GM21786 (cell line): ENCODE results near the gene STMP1.
"Not testable (repeated sequence)": the region's sequence is repeated elsewhere in the genome, so short reads cannot be mapped to it uniquely, and the experiment has no call there.

ENCODE experiments used
- ATAC-seq: cut with Tn5 transposase; IDR thresholded peaks from one replicate; pipeline ENCODE4 v1.9.1; 2021; ENCODE audit not compliant: unreplicated experiment

The STMP1 gene

DNA sequence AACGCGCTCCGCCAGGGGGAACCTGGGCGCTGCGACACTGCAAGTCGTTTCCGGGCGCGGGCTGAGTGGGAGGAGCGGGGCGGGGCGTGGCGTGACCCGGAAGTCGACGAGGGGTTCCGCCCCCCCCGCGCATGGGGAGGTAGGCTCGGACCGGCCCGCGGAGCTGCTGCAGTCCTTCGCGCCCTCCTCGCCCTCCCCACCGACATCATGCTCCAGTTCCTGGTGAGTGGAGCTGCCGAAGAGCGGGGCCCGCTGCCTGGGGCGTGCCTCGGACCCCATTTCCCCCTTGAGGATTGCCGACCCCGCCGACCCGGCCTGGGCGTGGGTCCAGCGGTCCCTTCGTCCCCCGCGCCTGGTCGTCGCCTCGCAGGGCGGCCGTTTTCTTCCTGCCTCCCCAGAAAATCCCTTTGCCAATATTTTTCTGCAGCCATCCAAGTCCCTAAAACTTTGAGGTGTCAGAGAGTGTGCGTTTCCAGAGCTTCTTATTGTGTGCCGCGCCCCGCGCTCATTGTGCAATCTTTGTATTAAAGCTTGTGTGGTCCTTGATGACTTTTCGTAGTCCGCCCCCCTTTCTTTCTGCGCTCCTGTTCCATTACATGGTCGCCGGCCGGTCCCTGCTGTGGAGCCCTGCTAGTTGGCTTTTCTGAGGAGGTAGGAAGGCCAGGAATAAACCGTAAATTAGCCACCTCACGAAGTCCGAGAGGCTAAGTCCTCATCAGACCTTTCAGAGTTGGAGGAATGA lies at the start of gene STMP1:
STMP1 (plus strand) TSS at position 142 of the 742 bp plus-strand sequence.
- ATAC-seq = peak; percentile 88

DNA sequence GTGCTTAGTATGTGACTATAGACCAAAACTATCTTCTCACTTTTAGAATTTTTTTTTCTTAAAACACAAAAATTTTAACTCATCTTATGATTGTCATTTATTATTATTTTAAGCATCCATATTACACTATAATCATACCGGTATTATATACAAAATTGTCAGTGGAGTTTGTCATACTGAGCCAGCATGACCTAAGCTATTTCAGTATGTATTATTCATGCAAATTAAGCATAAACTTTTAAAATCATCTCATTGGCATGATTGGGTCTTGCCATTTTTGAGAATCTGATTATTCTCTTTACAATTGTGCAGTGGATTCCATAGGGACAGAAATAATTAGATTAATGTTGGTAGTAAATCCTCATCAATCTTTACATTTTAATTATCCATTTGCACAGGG lies 46.2 kb upstream of the STMP1 start:
- ATAC-seq = no peak

DNA sequence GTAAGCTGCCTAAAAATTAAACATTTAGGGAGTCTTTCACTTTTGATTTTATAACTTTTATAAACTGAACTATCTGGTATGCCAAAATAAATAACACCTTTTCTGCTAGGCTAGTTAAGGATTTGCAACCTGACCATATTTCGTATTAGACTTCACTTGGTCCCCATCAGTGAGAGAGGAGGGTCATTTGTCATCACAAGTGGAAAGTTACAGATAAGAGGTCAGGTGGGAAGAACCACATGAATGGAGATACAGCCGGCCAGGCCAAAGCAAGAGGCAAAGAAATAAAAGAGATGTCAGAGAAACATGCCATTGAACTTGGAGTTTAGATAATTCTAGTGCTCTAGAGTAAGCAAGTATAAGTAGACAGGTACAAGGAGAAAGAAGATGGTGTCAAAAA lies 44.5 kb upstream of the STMP1 start:
- ATAC-seq = no peak

DNA sequence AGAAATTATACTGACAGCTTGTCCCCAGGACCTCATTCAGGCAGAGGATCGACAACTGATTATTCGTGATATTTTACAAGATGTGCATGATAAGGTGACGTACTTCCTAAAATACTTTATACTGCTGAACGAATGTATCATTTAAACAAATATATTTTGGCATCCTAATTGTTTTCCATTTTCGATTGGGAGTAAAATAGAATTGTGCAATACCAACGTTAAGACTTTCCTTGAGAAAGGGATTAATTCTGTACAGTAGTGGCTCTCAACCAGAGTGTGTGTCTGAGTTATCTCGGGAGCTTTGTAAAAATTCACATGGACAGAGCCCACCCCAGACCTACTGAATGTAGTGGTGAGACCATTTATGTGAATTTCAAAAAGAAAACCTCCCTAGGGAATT lies 43.8 kb upstream of the STMP1 start:
- ATAC-seq = no peak

DNA sequence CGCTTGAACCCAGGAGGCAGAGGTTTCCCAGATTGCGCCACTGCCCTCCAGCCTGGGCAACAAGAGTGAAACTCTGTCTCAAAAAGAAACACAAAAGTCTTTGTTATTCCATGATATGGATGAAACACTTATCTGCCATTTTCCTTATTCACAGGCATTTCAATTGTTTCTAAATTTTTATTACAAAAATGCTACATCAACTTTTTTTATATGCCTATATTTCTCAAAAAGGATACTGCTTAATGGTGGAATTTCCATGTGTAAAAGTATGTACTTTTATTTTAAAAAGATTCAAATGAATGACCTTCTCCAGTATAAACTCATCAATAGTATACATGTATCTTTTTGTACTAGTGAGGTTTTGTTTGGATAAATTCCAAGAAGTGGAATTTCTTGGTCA lies 41.9 kb upstream of the STMP1 start:
- no peak for ATAC-seq

DNA sequence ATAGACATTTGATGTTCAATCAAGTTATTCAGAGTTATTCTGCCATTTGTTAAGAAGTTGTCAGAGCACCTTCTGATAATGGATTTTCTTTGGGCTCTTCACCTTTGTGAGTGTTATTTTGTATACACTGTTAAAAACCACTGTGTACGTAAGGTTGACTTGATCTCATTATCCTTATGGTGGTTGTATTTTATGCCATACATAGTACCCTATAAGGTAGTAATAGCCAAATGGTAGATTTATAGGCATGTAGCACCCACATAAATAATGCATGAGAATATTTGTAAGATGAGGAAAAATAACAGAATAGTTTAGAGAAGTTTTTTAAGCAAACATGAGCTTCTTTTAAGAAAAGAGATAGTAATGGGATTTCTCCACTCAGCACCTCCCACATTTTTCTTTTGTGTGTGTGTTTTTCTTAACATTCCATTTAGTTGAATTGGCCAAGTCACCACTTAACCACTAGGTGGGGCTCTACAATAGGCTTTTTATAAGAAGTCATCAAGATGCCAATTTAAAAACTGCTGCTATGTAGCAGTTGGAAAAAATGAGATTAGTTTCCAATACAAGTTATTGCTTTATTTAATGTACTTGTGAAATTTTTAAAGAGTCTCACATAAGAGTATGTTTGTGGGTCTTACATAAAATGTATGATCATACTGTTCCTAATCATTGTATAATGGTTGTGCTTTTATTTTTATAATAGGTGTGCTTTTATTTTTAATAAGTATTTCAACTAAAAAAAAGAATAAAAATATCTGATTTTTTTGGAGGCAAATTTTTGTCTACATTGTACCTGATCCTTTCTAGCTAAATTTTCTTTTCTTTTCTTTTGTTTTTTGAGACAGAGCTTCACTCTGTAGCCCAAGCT lies 41.1 kb upstream of the STMP1 start:
- no peak for ATAC-seq

DNA sequence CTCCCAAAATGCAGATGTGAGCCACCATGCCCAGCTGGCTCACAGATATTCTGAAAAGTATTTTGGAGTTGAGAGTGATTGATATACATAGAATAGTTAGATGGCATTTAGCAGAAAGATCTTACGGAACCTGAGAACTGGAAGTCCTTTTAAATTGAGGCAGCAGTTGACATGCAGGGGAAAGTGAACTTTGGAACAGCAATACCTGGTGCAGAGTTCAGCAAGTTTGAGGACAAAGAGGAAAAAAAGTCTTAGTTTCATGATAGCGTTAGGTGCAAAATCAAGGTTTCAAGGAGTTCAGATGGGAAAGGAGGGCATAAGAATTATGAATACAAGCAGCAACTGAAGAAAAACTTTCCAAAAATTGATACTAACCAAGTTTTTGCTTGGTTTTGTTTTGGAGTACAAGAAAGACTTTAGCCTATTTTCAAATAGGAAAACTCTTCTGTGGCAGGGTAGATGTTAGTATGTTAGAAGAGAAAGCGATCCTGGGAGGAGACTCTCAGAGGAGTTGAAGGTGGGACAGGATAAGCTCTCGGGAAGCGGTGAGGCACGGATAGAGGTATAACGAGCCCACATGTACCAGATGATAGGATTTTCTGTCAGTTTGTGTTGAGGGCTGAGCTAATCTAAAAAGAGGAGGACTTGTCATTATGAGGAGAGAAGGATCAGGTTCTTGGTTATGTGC lies 28.0 kb upstream of the STMP1 start:
- no peak for ATAC-seq

DNA sequence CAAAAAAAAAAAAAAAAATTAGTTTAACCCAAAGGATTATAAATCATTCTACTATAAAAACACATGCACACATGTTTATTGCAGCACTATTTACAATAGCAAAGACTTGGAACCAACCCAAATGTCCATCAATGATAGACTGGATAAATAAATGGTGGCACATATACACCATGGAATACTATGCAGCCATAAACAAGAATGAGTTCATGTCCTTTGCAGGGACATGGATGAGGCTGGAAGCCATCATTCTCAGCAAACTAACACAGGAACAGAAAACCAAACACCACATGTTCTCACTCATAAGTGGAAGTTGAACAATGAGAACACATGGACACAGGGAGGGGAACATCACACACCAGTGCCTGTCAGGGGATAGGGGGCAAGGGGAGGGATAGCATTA lies 22.6 kb upstream of the STMP1 start:
- not testable (repeated sequence) for ATAC-seq

DNA sequence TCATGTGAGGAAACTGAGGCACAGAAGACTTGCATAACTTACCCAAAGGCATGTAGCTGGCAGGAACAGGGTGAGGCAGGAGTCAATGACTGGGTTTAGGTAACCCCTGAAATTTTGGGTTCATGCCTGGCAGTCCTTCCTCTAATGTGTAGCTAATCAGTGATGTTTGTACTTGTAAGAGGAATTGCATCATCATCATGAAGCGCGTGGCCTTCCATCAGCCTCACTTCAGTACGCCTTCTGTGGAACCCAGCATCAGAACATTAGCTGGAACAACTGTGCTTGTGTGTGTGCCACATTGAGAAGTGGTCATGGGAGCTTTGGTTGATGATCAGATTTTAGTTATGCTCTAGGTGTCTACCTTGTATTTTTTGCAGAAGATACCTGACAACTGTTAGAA lies 18.2 kb upstream of the STMP1 start:
- ATAC-seq = no peak

DNA sequence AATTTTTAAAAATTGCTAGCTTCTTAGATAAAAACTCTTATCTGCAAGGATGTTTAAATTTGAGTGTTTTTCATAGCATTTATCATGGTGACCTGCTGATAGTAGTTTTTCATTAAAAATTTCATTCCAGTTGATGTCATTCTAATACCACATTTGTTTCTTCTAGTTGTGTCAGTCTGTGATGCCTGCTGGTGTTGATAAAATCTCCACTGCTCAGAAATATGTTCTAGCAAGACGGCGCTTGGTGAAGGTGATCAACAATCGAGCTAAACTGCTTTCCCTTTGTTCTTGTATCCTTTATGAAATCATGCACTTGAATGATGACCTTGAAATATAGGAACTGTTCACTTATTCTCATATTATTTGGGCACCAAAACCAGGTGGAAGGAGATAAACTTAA lies 17.6 kb upstream of the STMP1 start:
- ATAC-seq = no peak

DNA sequence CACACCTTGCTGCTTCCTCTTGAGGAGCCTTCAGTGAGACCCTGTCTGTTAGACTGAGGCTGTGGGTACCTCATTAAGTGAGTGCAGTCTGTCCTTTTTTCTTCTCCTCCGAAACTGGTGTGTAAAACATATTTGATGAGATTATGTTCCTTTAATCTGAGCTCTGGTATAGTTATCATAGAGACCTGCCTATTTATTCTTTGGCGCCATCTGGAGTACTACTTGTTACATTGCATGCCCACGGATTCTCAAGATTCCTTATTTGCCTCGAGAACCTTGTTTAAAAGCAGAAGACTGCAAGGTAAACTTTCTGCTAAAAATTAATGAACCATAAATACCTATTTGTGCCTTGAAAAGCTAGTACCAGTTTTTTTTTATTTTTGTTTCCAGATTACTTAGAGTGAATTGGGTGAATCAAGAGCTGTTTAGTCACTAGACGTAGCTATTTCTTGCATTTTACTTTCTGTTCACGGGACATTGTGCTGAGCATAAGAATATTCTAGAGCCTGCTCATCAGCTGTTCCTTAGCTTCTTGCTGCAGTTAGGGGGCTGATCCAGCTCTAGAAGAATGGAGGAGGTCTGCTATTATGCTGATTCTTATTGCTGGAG lies 16.9 kb upstream of the STMP1 start:
- peak; percentile 67 for ATAC-seq

DNA sequence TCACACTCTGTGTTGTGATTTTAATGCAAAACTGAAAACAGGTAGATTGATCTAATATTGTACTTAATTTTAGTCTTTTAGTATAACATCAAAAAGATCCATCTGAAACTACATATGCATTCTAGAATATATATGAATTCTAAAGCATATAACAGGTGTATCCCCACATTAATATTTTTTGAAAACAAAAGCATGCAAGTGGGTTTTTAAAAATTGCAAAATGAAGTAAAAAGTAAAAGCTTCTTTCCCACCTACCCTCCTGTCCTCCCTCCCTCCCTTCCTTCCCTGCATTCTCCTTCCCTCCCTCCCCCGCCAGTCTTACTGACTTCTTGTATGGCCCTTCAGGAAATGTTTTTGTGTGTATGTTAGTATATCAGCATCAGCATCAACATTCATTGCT lies 14.6 kb upstream of the STMP1 start:
- no peak for ATAC-seq

DNA sequence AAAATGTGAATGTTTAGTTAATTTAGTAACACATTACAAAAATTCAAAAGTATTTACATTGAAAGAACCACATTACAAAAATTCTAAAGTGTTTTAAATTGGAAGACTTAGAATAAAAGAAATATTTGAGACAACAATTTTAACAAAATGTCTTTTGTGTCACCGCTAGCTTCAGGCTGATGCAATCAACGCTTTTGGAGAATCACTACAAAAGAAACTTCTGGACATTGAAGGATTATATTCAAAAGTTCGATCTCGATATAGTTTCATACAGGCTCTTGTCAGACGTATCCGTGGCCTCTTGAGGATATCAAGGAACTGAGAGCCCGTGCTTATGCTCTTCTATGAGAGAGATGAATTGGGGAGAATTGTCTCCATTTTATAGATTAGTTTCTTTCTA lies 14.1 kb upstream of the STMP1 start:
- no peak for ATAC-seq

DNA sequence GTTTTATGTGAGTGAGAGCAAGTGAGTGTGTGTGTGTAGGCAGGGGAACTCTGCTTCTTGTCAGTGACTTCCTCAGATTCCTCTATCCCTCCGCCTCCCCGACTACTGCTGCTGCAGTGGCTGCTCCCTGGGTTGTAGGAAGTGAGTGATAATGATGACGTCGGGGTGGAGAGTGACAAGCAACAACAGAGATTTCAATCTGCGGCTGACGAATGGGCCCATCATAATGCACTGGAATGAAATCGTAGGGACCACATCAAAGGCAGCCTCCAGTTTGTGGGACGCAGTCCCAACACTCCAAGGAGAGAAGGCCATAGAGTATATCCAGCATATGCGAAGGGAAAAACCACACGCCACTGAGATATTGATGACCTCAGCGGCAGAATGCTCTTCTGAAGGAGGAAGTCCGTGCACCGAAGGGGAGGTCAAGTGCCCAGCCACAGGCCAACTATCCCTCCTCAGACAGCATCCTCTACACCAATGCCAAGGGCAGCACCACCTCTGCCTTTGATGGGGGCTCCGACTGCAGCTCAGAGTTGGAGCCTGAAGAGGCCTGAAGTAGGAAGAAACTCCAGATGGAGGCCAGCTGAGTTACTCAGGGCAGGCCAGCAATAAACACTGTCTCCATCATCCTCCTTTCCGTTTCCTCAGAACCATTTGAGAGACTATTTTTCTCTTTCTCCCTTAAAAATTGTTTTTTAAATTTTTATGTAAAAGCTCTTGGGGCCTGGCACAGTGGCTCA lies 11.3 kb upstream of the STMP1 start:
- ATAC-seq = no peak

DNA sequence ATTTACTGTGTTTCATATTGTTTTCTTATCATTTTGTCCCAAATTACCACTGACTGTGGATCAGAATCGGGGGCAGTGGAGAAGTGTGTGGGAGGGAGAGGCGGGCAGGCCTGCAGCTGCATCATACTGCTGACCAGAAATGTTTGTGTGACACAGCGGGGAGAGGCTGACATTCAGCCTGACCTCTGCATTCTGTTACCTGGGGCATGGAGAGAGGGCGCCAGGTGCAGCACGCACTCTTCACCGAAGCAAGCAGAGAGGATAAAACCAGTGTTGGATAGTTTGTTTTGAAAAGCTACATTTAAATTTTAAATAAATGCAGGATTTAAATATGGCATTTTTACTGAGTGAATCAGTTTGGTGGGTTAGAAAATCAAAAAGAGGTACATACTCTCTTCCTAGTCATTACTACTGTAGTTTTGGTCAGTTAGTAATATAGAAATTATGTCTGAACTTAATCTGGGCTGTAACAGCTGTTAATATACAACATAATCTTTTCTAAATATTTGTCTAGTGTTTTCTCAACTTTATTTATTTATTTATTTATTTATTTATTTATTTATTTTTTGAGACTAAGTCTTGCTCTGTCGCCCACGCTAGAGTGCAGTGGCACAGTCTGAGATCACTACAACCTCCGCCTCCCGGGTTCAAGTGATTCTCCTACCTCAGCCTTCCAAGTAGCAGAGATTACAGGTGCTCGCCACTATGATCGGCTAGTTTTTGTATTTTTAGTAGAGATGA lies 8.8 kb upstream of the STMP1 start:
- no peak for ATAC-seq

DNA sequence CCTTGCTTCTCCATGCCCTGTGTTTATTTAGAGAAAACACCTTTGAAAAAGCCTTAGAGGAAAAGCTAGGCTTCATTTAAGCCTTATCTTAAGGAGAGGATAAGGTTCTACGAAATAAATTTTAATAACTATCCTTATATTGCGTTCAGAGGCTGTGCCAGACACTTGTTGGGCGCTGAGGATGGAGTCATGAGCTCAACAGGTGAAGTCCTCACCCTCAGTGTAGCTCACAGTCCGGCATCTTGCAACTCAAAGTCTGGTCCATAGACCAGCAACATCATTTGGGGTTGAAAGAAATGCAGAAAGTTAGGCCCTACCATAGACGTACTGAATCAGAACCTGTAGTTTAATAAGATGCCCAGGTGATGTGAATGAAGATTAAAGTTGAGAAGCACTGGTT lies 3.8 kb upstream of the STMP1 start:
- no peak for ATAC-seq

DNA sequence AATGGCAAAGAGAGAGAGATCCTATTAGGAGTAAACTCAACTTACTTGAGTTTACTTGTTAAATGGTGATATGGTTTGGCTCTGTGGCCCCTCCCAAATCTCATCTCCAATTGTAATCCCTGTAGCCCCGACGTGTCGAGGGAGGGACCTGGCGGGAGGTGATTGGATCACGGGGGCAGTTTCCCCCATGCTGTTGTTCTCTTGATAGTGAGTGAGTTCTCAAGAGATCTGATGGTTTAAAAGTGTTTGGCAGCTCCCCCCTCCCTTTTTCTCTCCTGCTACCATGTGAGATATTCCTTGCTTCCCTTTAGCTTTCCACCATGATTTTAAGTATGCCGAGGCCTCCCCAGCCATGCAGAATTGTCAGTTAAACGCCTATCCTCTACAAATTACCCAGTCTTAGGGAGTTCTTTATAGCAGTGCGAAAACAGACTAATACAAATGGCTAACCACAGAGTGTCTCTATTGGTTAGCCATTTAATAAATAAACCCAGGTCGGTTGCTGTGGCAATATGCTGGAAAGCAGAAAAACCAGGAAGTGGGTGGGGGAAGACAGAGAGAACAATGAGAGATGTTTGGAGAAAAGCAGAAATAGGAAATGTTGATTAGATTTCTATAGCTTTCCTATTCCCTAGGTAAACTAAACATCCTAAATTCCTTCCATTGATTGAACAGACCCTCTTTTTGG lies 3.0 kb upstream of the STMP1 start:
- ATAC-seq = no peak

DNA sequence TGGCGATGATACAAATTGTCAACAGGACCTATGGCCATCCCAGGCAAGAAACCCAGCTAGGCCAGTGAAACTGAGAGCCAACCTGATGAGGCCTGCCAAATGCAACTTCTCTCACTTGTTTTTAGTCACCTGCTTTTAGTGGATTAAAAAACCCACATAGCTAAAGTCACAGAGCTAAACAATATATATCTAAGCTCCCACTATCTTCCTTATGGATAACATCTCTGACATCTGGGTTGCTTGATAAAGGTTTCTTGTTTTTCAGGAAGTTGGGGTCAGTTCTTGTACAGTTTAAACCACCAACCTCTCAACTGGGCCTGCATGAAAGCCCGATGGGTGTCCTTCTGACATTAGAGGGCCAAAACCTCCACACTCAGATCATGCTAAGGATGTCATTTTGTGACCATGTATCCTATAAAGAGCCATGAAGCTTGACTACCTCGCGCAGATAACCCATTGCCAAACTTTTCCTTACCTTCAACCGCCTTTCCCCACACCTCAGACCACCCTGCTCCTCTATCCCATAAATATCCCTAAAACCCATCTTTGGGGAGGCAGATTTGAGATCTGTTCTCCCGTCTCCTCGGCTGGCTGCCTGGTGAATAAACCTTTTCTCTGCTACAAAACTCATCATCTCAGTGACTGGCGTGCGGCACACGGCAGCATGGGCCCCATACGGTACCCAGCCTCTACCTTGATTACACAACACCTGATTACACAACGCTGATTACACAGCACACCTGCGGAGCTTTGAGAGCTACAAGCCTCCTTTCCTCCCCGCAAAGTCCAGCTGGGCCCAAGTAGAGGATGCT lies 797 bp upstream of the STMP1 start:
- ATAC-seq = no peak

DNA sequence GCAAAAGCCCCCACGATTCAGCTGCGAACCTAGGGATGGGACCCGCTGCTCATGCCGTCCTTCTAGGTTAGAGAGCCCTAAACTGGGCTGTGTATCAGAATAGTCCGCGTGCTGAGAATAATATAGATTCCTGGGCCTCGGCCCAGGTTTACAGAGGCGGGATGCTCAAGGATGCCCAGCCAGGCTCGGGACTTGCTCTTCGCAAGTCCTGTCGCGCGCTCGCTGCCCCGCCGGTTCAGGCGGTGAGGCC lies 266 bp upstream of the STMP1 start:
- ATAC-seq = peak; percentile 13
